GOT3 (cell line): ENCODE data around the gene GRAMD4.

Experiments
- DNase-seq: peaks from one replicate; lab custom pipeline; 2025; ENCODE audit warnings: mixed read lengths; lab: John Stamatoyannopoulos, UW

Gene GRAMD4

DNA sequence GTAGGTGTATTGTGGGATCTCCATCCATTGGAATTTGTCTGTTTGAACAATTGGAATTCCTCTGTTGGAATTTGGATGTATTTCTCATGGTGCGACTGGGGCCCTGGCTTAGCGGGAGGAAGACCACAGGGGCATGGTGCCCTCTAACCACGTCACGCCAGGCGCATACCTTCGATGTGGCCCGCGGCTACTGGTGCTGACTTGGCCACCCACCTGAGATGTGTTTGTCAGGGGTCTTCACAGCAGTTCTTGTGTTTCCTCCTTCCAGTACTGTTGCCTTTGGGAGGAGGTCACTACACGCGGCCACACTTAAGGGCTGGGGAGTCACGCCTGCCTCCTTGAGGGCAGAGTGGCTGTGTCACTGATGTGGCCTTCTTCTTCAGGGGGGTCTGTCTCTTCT lies 36.6 kb upstream of the GRAMD4 start:
- DNase-seq: no peak

DNA sequence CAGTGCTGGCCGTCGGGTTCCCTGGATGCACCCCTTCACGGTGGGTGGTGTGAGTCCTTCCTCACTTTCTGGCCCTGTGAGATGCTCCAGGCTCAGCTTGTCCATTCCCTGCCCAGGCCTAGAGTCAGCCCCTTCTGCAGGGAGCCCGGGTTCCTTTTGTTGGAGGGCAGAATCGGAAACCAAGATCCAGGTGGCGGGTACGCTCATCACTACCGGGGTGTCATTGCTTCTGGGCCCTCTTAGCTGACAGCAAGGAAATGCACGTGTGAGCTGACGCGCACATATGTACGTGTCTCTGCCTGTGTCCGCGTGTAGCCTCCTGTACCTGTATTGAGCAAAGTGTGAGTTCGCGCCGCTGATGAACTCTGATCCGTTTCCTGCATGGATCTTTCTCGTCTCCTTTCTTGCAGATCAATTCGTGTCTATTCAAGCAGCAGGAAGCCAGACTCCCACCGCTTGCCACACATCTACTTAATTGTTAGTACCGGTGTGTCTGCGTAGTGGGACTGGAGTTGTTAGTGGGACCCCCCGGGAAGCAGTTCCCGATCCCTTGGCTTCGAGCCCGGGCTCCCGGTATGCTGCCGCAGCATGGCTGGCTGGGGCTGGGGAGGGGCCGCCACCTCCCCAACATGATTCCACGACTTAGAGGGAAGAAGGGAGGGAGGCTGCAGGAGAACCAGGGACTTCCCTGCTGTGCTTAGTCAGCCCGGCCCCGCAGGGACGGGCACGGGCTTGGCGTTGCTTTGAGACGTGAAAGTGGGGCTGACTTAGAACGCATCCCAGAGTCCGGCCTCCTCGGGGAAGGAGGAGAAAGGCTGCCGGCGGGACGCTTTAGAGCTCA lies 35.9 kb upstream of the GRAMD4 start:
- no peak for DNase-seq

DNA sequence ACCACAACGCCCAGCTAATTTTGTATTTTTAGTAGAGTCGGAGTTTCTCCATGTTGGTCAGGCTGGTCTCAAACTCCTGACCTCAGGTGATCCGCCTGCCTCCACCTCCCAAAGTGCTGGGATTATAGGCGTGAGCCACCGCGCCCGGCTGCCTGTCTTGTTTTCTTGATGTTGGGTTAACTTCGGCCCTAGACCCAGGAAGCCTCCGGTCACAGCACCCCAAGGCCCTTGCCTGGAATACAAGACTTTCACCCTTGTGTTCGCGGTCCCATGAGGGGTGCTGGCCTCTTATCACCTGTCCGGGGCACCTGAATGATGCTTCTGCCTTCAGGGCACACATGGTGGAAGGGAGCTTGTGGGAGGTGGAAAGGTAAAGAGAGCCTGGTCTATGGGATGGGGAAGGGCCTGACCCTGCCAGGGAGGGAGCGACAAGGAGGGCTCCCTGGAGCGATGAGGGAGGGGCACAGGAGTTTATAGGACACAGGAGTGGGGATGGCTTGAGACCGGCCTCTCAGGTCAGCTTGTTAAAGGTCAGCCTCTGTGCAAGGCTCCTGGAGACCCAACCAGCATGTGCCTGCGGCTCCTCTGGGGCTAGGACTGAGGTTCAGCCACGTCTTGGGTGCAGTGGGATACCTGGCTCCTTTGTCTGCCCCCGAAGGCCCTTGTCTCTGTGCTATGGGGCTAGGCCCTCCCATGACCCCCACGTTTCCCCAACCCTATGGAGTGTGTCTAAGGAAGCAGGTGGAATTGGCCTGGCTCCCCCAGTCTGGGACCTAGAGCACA lies 34.7 kb upstream of the GRAMD4 start:
- no peak for DNase-seq

DNA sequence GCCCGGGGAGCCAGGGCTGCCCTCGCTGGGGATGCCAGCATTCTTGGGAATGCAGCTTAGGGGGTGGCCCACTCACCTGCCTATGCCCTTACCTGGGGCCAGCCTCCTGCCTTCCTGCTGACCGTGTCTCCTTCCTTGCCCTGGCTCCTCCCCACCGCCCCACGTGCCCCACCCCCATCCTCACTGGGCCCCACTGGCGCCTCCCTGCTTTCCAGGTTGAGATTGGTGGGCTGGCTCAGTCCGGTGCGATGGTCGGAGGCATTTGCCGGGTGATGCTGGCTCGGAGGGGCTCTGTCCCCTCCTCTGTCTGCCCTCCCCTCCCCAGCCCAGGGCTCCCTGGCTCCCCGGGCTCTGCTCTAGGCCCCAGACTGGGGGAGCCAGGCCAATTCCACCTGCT lies 34.1 kb upstream of the GRAMD4 start:
- DNase-seq: no peak

DNA sequence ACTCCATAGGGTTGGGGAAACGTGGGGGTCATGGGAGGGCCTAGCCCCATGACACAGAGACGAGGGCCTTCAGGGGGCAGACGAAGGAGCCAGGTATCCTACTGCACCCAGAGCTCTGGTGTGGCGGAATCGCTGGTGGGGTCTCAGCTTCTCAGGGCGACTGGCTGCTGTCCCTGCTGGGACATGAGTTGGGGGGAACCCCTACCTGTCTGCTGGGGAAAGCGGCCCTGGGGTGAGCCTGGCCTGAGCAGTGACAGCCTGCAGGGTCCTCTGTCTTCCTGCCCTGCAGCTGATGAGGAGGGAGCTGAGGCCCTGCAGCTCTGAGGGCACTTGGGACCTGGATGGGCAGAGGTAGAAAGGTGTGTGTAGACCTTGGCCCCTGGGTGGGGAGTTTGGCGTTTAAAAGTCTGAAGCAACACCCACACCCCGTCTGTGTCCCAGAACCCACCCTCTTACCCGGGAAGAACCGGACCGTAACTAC lies 33.6 kb upstream of the GRAMD4 start:
- DNase-seq: no peak

DNA sequence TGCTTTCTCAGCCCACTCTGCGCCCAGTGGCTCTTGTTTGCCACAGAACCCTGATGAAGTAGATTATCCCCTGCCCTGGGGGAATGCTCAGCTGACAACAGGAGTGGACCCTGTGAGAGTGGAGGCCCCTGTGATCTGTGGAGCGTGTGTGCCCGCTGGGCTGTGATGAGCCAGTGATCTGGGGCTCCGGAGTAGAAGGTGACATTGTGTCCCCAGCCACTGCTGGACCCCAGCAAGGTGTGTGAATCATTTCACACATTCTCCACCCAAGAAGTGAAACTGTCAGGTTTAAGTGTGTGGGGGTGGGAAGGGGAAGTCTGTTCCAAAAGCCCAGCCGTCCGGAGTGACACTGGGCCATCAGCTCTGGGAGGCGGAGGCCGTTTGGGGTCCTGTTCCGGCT lies 33.1 kb upstream of the GRAMD4 start:
- no peak for DNase-seq

DNA sequence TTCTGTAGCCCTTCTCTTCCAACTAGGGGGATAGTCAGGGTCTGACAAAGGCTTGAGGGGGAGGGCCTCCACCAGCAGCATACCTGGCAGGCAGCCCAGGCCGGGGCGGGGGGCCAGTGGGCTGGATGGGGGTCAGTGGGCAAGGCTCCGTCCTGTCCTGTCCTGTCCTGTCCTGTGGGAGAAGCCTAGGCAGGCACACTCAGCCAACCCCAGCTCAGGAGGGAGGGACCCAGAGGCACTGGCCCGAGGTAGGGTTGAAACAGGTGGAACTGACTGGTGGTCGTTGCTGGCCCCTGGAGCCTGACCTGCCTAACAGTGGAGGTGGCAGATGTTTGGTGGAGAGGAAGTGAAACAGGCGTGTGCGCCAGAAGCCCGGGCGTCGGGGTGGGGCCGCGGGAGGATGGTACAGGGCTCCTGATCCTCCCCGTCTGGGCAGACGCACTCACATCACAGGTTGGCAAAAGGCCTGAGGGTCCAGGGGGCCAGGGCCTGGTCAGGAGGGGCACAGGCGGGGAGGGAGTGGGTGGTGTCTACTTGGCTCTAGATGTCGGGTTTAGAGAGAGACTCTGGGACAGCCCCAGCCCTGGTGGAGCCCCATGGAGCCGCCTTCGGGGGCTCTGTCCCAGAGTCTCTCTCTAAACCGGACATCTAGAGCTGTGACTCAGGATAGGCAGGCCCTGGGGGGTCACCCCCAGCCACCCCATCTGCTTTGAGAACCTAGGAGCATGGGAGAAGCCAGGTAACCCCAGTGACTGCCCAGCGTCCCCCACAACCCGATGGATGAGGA lies 32.5 kb upstream of the GRAMD4 start:
- no peak for DNase-seq

DNA sequence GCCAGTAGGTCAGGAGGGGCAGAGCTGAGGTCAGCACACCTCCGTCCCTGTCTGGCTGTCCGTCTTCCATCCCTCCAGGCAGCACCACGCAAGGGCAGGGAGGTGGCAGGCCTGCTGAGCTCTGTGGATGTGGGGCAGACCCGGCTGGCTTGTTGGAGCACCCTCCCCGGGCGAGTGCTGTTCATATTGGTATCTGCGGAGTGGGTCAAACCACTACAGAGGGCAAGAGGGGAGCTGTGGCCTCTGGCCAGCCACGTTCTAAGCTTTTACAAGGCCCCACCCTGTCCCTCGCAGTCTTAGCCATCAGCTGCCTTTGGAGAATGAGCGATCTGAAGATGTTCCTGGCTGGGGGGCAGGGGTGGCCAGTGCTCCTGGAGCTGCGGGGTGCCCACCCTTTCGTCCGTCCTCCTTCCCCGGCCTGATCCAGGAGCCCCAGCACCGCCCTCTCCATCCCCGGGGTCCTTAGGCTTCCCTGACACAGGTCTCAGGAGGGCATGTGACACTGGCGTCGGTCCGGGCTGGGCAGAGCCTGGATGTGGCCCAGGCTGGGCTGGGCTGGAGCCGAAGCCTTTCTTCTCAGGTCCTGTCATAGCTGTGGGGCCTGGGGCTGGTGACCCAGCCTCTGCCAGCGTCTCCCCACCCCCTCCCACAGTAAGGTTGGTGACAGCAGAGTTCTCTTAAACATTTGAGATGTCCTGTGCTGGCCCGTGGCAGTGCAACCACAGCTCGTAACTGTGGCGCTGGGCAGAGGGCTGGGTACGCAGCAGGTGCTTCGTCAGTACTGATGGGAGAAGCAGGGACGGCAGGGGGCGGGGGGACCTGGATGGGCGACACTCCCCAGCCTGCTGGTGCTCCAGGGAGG lies 31.7 kb upstream of the GRAMD4 start:
- no peak for DNase-seq

DNA sequence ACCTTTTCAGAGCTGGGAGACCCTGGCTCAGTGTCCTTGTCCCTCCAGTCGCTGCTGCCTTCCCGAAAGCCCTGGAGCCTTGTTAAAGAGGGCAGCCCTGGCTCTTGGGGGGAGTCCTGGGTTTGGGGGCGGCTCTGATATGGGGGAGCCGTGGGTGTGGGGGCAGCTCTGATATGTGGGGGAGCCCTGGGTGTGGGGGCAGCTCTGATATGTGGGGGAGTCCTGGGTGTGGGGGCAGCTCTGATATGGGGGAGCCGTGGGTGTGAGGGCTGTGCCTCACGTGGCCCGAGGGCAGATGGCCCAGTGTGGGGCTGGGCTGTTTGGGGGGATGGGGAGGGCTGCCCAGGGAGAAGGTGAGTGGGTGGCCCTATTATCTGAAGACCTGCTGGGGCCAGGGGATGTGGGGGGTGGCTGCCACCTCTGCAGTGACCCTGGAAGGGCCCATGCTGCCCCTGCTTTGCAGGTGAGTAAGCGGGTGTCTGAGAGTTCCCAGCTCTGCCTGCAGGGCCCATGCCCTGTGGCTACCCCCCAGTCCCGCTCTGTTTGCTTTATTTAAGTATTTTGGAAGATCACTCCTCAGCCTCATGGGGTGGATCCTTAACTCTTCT lies 30.9 kb upstream of the GRAMD4 start:
- no peak for DNase-seq

DNA sequence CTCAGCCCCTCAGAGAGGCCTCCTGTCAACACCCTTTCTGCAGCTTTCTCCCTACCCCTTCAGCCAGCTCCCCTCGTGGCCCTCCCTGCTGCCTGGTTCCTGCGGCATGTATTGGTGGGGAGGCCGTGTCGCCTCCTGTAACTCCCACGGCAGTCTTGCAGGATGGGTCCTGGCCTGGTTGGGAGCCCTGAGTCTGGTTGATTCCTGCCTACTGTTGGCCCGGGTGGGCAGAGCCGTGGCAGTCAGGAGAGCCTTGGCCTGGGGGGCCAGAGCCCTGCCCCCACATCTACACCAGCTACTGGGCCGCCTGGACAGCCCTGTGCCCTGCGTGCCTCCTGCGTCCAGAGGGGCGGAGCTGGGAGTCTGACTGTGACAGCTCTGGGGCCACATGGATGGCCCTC lies 30.3 kb upstream of the GRAMD4 start:
- DNase-seq: no peak

DNA sequence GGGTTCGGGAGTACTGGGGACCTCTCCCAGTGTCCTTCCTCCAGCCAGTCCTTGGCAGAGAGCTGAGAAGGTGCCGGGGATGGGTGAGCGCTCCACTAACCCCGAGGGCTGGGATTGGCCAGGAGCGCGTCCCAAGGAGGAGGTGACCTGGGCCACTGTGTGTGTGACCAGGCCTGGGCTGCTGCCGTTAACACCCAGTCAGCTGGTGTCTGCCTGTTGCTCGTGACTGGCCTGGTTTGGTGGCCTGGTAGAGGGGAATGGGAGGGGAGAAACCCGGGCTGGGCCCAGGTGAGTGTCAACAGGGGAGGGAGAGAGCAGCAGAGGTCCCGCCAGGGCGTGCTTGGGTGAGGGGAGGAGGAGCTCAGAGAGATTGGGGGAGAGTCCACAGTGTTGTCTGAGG lies 29.9 kb upstream of the GRAMD4 start:
- DNase-seq: no peak

DNA sequence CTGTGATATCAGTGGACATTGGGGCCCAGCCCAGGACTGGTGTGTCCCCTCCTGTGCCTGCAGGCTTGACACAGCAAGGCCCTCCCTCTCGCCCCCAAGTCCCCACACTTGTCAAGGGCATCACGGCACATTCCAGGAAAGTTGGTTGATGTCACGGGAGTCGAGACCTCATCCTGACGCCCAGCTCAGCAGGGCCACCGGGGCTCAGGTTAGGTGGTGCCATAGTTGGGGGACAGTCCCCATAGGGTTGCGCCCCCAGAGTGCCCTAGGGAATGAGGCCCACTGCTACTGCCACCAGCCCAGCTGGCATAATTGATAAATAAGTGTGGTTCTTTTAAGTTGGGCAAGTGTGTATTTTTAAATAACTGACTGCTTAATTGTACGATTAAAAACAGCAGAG lies 28.3 kb upstream of the GRAMD4 start:
- DNase-seq: no peak

DNA sequence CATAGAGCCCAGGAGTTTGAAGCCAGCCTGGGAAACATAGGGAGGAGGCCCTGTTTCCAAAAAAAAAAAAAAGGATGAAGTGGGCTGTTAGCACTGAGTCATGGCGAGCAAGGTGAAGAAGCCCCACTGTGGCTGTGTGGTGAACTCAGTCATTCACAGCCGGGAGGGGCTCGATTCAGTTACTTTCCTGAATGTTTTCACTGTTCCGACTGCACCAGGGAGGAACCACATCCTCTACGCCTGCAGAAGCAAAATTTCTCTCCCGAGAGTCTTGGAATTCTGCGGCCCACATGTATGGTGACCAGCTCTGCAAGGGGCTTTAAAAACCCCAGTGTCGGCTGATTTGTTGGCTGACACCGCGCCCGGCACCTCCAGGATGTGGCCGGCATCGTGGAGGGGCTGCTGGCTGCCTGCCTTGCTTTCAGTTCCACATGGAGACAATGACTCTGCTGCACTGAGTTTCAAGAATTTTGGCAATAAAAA lies 27.8 kb upstream of the GRAMD4 start:
- no peak for DNase-seq

DNA sequence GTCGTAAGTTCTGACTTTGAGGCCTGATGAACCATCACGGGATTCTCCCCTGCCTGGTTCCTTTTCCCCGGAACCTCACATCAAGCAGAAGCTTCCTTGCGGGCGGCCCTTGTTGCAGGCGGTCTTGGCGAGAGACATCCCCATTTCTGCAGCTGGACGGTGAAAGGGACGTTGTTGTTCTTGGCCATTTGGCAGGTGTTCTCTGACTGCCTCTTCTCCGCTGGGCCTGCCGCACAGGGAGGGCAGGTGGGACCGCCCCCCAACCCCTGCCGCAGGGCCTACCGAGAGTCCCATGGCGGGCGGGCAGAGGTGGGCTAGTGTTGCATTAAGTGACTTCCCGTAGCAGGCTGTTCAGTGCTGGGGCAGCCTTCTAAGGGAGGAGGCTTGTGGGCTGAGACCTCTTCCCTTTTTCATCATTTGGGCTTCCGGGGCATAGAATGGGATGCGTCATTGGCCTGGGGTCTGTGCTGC lies 26.9 kb upstream of the GRAMD4 start:
- DNase-seq: no peak

DNA sequence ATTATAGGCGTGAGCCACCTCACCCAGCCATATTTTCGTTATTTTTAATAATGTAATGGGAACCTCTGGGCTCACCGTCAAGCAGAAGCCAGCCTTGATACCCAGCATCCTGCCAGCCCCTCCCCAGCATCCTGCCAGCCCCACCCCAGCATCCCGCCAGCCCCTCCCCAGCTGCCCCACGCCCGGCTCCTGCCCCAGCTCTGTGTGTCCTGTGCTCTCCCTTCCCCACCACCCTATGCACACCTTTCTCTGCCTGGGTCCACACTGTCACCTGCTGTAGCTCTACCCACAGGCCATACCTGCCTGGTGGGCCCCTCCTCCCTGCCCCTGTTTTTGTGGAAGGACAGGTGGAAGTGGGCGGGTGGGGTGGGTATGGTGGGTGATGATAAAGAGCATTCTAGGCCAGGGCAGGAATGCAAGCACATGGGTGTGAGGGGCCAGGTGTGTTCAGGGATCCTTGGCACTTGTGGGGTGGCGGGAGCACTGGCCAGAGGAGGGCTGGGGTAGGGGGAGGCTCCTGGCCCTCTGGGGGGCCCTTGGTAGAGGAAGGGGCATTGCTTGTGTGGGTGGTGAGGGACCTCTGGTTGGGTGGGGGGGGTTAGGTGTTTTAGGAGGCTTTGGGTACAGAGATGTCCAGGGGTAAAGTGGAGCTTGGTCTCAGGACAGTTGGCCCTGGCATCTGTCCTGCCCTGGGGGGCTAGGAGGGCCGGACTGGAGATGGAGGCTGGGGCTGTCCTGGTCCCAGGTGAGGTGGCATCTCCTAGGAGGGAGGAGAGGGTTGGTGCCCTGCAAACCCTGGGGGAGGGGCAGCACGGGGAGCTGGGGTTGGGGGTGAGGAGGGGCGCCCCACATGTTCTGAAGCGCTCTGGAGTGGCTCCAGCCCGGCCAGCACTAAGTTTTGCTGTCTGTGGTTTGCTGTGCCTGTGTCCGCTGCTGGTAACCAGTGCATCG lies 25.9 kb upstream of the GRAMD4 start:
- no peak for DNase-seq

DNA sequence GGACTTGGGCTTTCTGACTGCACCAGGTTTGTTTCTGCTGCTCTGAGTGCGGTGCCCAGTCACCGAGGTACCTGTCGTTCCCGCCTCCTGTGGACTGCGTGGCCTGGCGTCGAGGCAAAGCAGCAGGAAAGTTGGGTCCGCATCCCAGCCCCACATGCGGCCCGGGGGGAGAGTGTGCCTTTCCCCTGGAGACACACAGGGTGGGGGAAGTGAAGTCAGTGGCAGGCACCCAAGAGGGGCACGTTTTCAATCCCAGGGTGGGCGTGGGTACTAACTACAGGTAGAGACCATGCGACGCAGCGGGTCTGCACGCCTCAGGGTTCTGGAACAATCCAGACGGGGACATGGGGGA lies 25.3 kb upstream of the GRAMD4 start:
- DNase-seq: no peak

DNA sequence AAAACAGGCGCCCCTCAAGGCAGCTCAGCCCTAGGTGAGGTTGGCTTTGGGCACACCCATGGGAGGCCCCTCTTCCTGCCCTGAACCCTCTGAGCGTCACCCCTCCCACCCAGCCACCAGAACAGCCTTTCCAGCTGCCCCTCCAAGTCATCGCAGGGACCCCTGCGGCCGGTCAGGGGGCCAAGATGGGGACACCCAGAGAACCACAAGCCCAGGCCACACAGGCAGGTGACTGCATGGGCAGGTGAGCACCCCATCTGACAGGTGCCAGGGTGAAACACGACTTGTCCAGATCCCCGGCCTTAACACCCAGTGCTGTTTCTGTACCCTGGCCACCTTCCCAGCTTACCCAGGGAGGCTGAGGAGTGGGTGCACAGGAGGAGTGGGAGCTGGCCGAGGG lies 24.6 kb upstream of the GRAMD4 start:
- DNase-seq: no peak

DNA sequence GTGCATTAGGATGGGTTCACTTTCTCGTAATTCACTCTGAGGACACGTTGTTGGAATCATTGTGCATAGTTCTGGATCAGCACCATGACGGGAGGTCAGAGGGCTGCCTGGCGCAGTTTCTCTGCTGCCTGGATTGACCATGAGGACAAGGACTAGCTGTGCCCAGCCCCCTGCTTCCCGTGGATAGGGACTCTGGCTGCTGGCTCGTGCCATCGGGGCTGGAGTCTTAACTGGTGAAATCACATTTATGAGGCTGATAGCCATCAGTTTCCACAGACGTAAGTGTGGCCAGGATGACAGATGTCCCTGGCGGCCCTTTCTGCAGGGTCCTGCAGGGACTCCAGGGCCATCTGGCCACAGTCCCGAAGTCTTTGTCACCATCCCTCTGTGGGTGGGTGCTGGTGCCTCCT lies 24.1 kb upstream of the GRAMD4 start:
- no peak for DNase-seq

DNA sequence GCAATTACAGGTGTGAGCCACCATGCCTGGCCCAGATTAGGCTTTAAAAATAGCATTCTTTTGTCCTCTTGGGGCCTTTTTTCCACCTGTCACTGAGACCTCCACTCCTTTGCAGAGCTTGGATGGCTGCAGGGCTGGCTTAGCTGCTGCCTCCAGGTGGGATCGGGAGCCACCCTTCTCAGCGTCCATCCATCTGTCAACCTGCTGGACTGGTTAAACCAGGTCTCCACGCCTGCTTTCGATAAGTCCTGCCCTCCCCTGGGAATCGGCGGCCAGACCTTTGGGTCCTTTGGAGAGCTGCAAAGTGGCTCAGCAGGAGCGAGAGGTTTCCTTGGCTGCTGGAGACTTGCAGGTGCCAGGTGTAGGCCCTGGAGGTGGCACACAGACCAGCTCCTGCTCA lies 23.4 kb upstream of the GRAMD4 start:
- no peak for DNase-seq

DNA sequence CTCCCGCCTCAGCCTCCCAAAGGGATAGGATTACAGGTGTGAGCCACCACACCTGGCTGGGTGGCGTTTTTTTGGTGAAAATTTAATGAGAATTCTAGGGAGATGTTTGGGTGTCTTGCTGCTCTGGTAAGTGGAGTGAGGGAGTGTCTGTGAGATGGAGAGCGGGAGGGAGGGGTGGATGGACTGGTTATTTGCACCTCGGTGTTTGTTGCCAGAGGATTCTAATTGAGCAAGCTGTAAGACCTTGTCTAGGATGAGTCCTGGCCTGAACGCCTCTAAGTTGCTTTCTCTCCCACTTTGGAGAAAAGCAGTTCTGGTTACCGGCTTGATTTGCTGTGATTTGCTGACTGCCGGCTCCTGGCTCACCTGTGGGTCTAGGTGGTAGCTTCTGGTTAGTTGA lies 22.0 kb upstream of the GRAMD4 start:
- DNase-seq: no peak
